BE2C (cell line): ENCODE results near the gene FMNL2.

Experiments
- DNase-seq: peaks from one replicate; pipeline ENCODE4 v3.0.0-alpha.2; 2020
- H3K27me3 ChIP-seq: fragments of 250-450 bp; sonication (Bioruptor Pico); 2 replicates; pipeline ENCODE4 v1.5.1; 2020; ENCODE audit warnings: mild to moderate bottlenecking
- H3K36me3 ChIP-seq: fragments of 250-450 bp; sonication (Bioruptor Pico); 2 replicates; pipeline ENCODE4 v1.5.1; 2020; ENCODE audit warnings: mild to moderate bottlenecking
- H3K4me1 ChIP-seq: fragments of 250-450 bp; sonication (Bioruptor Pico); 2 replicates; pipeline ENCODE4 v1.5.1; 2020
- H3K4me3 ChIP-seq: 2 replicates; pipeline ENCODE4 v1.5.1; 2011; ENCODE audit warnings: low read depth, low read length
- H3K9me3 ChIP-seq: fragments of 250-450 bp; sonication (Bioruptor Pico); 2 replicates; pipeline ENCODE4 v1.5.1; 2020
- CTCF ChIP-seq: IDR thresholded peaks from 2 replicates; pipeline ENCODE4 v1.5.1; 2012; ENCODE audit warnings: mild to moderate bottlenecking, low read depth, low read length

FMNL2 gene

GRCh38 chr2:152326710-152327109, 8.3 kb upstream of the FMNL2 start:
- no peak for TF ChIP-seq CTCF
- Histone ChIP-seq H3K4me1 (no peaks in the 10 kb centered on the region), H3K27me3 (no peaks in the 10 kb centered on the region), H3K4me3 (no peak overlapping the region), H3K36me3 (no peaks in the 10 kb centered on the region), H3K9me3 (no peaks in the 10 kb centered on the region)
- no peak for DNase-seq

- H3K9me3 ChIP-seq: no peaks in the 10 kb centered on the region
- no peaks in the 10 kb centered on the region for H3K4me1 ChIP-seq
- H3K36me3 ChIP-seq: no peaks in the 10 kb centered on the region
- no peak for TF ChIP-seq CTCF
- no peaks in the 10 kb centered on the region for H3K27me3 ChIP-seq
- no peak for DNase-seq
- H3K4me3 ChIP-seq: no peak overlapping the region
Observed at GRCh38 chr2:152328013-152328412, 7.0 kb upstream of the FMNL2 start.

- DNase-seq: no peak
- H3K4me1 ChIP-seq: no peaks in the 10 kb centered on the region
- no peaks in the 10 kb centered on the region for H3K27me3 ChIP-seq
- no peaks in the 10 kb centered on the region for H3K36me3 ChIP-seq
- H3K4me3 ChIP-seq: no peak overlapping the region
- TF ChIP-seq CTCF: no peak
- no peaks in the 10 kb centered on the region for H3K9me3 ChIP-seq
Observed at GRCh38 chr2:152330235-152330866, 4.6 kb upstream of the FMNL2 start.

GRCh38 chr2:152334701-152335015, 316 bp upstream of the FMNL2 start:
- no peak for DNase-seq
- no peaks in the 10 kb centered on the region for H3K4me1 ChIP-seq
- peak overlapping the region; percentile 65 for H3K4me3 ChIP-seq

GRCh38 chr2:152335726-152336118, 748 bp downstream of the FMNL2 start:
- Histone ChIP-seq H3K4me1 (no peaks in the 10 kb centered on the region), H3K4me3 (peak overlapping the region; percentile 65), H3K27me3 (no peaks in the 10 kb centered on the region), H3K36me3 (no peaks in the 10 kb centered on the region), H3K9me3 (no peaks in the 10 kb centered on the region)
- no peak for DNase-seq
- no peak for TF ChIP-seq CTCF

More at GRCh38 chr2:152334701-152335015, 316 bp upstream of the FMNL2 start:
- H3K27me3 ChIP-seq: no peaks in the 10 kb centered on the region
- H3K36me3 ChIP-seq: no peaks in the 10 kb centered on the region
- H3K9me3 ChIP-seq: no peaks in the 10 kb centered on the region
- TF ChIP-seq CTCF: no peak

- Histone ChIP-seq H3K4me3 (peak overlapping the region; percentile 65), H3K9me3 (no peaks in the 10 kb centered on the region), H3K36me3 (no peaks in the 10 kb centered on the region), H3K4me1 (no peaks in the 10 kb centered on the region), H3K27me3 (no peaks in the 10 kb centered on the region)
- peak; percentile 30 for DNase-seq
- no peak for TF ChIP-seq CTCF
Observed at GRCh38 chr2:152336119-152336853, 1.3 kb downstream of the FMNL2 start.
